Nephron (organoid): ENCODE measurements around the gene EXOC3L1.

Experiments used
- H3K27ac Mint-ChIP-seq, 3 experiments: 2 replicates each; pipeline ENCODE4 v1.8.0; 2020; ENCODE audit warnings: mixed read lengths in 3 of 3, mild to moderate bottlenecking in 2 of 3, moderate library complexity in 1 of 3
- H3K27me3 Mint-ChIP-seq: 2 replicates; pipeline ENCODE4 v1.8.0; 2021; ENCODE audit warnings: low read depth, mild to moderate bottlenecking, moderate library complexity, mixed read lengths
- H3K36me3 Mint-ChIP-seq: 2 replicates; pipeline ENCODE4 v1.8.0; 2020; ENCODE audit warnings: low read depth, mixed read lengths
- H3K4me1 Mint-ChIP-seq: 2 replicates; pipeline ENCODE4 v1.8.0; 2020; ENCODE audit warnings: mixed read lengths
- H3K4me3 Mint-ChIP-seq, 3 experiments: 2 replicates each; pipeline ENCODE4 v1.8.0; 2020; ENCODE audit warnings: mild to moderate bottlenecking in 3 of 3, mixed read lengths in 3 of 3, moderate library complexity in 2 of 3
- H3K9me3 Mint-ChIP-seq: 2 replicates; pipeline ENCODE4 v1.8.0; 2020; ENCODE audit warnings: mixed read lengths
- CTCF ChIP-seq, 3 experiments: fragments of 200-600 bp; sonication (generic); IDR thresholded peaks; one replicate each; pipeline ENCODE4 v1.5.0; 2021; ENCODE audit warnings: antibody characterized with exemption in 3 of 3; ENCODE audit not compliant: unreplicated experiment in 3 of 3

The EXOC3L1 gene

GRCh38 chr16:67179421-67180080 lies 10.4 kb downstream of the EXOC3L1 start:
- Mint-ChIP-seq H3K9me3 (no peaks in the 10 kb centered on the region), H3K36me3 (peaks cover 21% of the 10 kb centered on the region), H3K27me3 (peaks cover 25% of the 10 kb centered on the region), H3K27ac (no peak overlapping the region), H3K4me1 (peaks cover 16% of the 10 kb centered on the region), H3K4me3 (peak overlapping the region in 2 of 3 experiments; percentile 31 to 34)
- TF ChIP-seq CTCF (IDR thresholded peaks at IDR 0.05; ENCODE audit: unreplicated experiment in 3 of 3) = peak in 1 of 3 experiments; percentile 18

- Mint-ChIP-seq H3K9me3 (no peaks in the 10 kb centered on the region), H3K36me3 (peaks cover 21% of the 10 kb centered on the region), H3K4me1 (peaks cover 27% of the 10 kb centered on the region), H3K27me3 (peaks cover 37% of the 10 kb centered on the region), H3K4me3 (peak overlapping the region; percentile 59 to 66 (median 63)), H3K27ac (no peak overlapping the region)
- TF ChIP-seq CTCF (IDR thresholded peaks at IDR 0.05; ENCODE audit: unreplicated experiment in 3 of 3) = no peak
Observed at GRCh38 chr16:67177743-67178699, 11.9 kb downstream of the EXOC3L1 start.

- H3K36me3 Mint-ChIP-seq = peaks cover 21% of the 10 kb centered on the region
- H3K9me3 Mint-ChIP-seq = no peaks in the 10 kb centered on the region
- H3K4me3 Mint-ChIP-seq = peak overlapping the region; percentile 29 to 47 (median 40)
- TF ChIP-seq CTCF (IDR thresholded peaks at IDR 0.05; ENCODE audit: unreplicated experiment in 3 of 3) = no peak
- peaks cover 49% of the 10 kb centered on the region for H3K27me3 Mint-ChIP-seq
- H3K27ac Mint-ChIP-seq = no peak overlapping the region
- H3K4me1 Mint-ChIP-seq = peaks cover 28% of the 10 kb centered on the region
Observed at GRCh38 chr16:67176662-67177061, 13.3 kb downstream of the EXOC3L1 start.

GRCh38 chr16:67174706-67175231 lies 15.2 kb downstream of the EXOC3L1 start:
- TF ChIP-seq CTCF (IDR thresholded peaks at IDR 0.05; ENCODE audit: unreplicated experiment in 3 of 3) = no peak
- H3K4me1 Mint-ChIP-seq = peaks cover 40% of the 10 kb centered on the region
- peak overlapping the region in 1 of 3 experiments; percentile 13 for H3K4me3 Mint-ChIP-seq
- no peaks in the 10 kb centered on the region for H3K9me3 Mint-ChIP-seq
- H3K27me3 Mint-ChIP-seq = peaks cover 64% of the 10 kb centered on the region
- peaks cover 21% of the 10 kb centered on the region for H3K36me3 Mint-ChIP-seq
- no peak overlapping the region for H3K27ac Mint-ChIP-seq

GRCh38 chr16:67173808-67174705 lies 15.9 kb downstream of the EXOC3L1 start:
- Mint-ChIP-seq H3K27me3 (peaks cover 71% of the 10 kb centered on the region), H3K36me3 (peaks cover 20% of the 10 kb centered on the region), H3K4me3 (peak overlapping the region; percentile 82 to 85 (median 82)), H3K4me1 (peaks cover 47% of the 10 kb centered on the region), H3K27ac (peak overlapping the region in 1 of 3 experiments; percentile 18), H3K9me3 (no peaks in the 10 kb centered on the region)
- peak in 1 of 3 experiments; percentile 14 for TF ChIP-seq CTCF (IDR thresholded peaks at IDR 0.05; ENCODE audit: unreplicated experiment in 3 of 3)
